ENCODE results near the gene SNUPN.

DNA sequence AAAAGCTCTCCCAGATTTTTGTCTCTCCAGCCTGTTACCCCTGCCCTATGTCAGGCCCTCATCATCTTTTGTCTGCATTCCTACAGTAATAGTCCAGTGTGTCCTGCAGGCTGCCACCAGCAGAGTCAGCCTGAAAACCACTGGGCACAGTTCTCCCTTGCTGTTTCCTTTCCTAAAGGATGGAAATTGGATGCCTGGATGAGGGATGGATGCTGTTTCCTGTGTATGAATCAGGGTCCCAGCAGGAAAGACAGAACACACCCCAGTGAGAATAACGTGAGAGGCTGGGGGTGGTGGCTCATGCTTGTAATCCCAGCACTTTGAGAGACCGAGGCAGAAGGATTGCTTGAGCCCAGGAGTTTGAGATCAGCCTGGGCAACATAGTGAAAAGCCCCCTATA lies 18.9 kb upstream of the SNUPN start:
- TF ChIP-seq EZH2 (optimal IDR thresholded peaks at IDR 0.05; ENCODE audit: low read depth, low read length) (no peak), EZH2phosphoT487 (IDR thresholded peaks at IDR 0.05; ENCODE audit: low read length) (no peak)
- TF ChIP-seq, protein P1, sequence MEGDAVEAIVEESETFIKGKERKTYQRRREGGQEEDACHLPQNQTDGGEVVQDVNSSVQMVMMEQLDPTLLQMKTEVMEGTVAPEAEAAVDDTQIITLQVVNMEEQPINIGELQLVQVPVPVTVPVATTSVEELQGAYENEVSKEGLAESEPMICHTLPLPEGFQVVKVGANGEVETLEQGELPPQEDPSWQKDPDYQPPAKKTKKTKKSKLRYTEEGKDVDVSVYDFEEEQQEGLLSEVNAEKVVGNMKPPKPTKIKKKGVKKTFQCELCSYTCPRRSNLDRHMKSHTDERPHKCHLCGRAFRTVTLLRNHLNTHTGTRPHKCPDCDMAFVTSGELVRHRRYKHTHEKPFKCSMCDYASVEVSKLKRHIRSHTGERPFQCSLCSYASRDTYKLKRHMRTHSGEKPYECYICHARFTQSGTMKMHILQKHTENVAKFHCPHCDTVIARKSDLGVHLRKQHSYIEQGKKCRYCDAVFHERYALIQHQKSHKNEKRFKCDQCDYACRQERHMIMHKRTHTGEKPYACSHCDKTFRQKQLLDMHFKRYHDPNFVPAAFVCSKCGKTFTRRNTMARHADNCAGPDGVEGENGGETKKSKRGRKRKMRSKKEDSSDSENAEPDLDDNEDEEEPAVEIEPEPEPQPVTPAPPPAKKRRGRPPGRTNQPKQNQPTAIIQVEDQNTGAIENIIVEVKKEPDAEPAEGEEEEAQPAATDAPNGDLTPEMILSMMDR (IDR thresholded peaks at IDR 0.05; ENCODE audit: low read length) = no peak
